GM19035 (cell line): ENCODE data around the gene POU4F3.

Experiments
- ATAC-seq: cut with Tn5 transposase; IDR thresholded peaks from one replicate; pipeline ENCODE4 v1.9.1; 2021; ENCODE audit not compliant: unreplicated experiment

Gene POU4F3

DNA sequence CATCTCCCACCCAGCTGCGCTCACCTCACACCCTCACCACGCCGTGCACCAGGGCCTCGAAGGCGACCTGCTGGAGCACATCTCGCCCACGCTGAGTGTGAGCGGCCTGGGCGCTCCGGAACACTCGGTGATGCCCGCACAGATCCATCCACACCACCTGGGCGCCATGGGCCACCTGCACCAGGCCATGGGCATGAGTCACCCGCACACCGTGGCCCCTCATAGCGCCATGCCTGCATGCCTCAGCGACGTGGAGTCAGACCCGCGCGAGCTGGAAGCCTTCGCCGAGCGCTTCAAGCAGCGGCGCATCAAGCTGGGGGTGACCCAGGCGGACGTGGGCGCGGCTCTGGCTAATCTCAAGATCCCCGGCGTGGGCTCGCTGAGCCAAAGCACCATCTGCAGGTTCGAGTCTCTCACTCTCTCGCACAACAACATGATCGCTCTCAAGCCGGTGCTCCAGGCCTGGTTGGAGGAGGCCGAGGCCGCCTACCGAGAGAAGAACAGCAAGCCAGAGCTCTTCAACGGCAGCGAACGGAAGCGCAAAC lies 1.1 kb downstream of the POU4F3 start:
- ATAC-seq = no peak

DNA sequence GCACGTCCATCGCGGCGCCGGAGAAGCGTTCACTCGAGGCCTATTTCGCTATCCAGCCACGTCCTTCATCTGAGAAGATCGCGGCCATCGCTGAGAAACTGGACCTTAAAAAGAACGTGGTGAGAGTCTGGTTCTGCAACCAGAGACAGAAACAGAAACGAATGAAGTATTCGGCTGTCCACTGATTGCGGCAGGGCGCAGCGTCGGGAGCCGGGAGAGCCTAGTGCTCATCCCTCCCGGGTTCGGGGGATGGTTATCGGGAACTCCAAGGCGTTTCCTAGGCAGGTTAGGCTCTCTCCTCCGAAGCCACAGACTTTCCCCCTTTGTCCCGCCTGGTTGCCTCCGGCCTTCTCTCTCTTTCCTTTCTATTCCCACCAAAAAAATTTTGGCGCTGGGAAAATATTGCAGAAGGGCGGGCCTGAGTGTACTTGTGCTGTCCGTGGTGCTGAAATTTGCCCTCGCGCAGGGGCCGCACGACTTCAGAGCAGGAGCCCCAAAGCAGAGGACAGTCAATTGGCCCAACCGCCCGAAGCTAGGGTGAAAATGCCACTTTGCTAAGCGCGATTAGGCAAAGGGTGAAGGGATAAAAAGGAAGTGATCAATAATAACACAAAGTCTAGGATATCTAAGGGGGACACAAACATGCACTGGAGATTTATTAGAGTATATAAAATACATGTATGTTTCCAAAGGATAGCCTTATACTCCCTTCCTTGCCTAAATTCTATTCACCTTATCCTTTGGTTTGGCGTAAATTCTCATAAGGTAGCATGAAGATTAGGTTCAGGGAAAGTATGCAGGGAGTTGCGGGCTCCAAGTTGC lies 1.8 kb downstream of the POU4F3 start:
- no peak for ATAC-seq

DNA sequence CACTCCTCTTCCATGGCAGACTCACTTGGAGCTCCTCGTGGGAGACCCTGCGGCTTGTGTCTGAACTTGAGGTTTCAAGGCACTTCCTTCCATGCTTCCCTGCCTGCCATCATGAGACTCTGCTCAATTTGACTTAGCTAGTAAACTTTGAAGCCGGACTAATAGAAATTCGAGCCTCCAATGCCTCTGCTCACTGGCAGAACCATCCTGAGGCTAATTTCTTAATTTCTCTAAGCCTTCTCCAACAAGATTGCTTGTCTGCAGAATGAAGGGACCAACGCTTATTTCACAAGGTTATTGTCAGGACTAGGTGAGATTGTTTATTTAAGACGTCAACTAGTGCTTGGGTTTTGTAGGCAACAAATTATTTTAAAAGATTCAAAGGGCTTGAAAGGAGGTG lies 3.2 kb downstream of the POU4F3 start:
- no peak for ATAC-seq

DNA sequence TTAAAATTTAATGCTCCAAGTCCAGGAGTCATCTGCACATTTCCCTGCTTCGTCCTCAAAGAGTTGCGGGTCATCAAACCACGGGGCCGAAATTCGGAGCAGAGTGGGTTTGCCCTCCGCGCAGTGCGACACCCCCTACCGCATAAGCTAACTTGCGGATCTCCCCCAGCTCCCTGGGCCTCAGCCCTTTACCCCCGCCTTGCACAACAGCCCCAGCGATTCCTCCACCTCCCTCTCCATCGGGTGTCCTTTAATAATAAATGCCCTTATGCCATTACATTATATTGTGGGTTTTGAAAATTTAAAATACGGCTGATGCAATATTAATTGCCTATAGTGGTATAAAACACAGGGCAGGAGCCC lies 3.9 kb downstream of the POU4F3 start:
- no peak for ATAC-seq

DNA sequence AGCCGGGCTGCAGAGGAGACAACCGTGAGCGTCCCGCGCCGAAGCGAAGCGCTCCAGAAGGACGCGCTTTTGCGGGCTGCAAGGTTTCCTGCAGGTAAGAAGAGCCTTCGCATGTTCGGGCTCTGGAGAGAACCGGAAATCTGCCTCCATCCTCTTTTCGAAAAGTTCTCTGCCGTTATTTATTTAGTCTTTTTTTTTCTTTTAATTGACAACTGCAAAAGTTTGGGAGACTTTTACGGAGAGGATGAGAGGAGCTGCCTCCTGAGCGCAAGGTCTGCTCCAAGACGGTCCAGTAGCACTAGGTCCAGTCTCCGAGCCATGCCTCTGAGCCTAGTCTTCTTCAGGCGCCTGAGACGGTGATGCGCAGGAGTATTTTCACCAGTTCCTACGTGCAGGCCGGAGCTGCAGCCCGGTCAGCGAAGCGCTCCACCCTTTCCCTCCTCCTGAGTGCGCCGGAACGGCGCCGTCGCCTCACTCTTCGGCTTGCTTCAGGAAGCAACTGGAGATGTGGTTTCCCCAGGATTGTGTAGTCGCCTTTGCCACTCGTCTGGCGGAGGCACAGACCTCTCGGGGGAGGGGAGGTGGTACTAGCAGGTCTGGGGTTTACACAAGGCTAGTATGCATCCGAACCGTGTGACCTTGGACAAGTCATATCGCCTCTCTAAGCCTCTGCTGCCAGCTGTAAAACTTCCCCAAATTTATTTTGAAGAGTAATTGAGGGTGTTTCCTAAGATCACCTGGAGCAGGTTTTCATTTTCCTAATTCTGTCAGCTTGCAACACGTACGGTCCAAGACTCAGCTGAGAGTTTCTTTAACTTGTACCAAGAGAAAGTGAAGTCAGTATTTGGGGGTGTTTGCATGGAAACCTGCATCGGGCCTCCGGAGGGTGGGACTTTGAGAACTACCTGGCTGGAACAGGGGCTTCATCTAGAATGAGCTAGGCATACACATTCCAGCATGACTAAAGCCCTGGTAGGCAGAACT lies 4.5 kb downstream of the POU4F3 start:
- no peak for ATAC-seq

DNA sequence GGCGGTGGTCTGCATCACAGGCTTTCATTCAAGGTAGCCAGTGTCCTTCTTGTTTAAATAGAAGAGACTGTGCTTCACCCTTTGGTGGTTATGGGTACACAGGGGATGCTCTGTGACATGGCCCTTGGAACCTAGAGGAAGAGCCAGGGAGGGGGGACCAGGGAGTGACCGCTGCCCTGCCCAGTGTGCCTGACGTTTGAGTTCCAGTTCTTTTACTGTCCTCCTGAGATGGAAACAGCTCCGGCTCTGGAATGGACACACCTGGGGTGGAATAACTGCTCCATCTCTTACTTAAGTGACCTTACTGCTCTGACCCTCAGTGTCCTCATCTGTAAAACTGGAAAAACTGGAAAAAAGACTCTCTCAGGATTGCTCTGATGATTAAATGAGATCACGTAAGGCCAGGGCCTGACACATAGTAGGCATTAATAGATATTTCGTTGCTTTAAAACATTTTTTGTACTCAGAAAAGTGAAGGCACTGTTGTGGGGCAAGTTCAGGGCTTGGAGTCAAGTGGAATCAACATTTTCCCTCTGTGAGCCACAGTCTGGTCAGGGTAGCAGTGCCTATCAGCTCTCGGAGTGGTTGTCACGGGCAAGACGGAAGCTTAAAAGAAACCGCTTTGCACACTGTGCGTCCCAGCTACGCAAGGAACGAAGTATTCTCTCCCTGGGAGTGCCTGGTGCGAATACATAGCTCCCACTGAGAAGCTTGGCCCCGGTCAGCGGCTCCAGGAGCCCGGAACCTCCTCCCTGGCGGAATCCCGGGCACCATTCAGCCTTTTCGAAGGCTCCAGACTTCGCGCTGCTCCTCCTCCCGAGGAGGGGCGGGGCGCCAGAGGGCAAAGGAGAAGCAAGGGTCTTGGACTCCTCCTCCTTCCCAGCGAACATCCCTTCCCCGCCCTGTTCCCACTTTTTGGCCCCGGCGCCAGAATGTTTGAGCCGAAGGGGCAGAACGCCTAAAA lies 5.8 kb downstream of the POU4F3 start:
- ATAC-seq = no peak

DNA sequence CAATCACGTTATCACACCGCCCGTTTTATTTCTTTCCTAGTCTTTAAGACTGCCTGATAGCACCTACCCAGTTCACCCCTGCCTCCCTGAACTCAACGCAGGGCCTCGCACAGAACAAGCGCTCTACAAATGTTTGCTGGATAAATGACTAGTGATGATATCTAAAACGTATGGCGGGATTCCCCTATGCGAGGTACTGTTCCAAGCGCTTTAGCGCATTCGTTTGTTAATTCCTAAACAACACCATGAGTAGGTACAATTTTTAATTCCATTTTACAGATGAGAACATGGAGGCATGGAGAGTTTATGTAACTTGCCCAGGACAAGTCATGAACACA lies 6.6 kb downstream of the POU4F3 start:
- no peak for ATAC-seq

DNA sequence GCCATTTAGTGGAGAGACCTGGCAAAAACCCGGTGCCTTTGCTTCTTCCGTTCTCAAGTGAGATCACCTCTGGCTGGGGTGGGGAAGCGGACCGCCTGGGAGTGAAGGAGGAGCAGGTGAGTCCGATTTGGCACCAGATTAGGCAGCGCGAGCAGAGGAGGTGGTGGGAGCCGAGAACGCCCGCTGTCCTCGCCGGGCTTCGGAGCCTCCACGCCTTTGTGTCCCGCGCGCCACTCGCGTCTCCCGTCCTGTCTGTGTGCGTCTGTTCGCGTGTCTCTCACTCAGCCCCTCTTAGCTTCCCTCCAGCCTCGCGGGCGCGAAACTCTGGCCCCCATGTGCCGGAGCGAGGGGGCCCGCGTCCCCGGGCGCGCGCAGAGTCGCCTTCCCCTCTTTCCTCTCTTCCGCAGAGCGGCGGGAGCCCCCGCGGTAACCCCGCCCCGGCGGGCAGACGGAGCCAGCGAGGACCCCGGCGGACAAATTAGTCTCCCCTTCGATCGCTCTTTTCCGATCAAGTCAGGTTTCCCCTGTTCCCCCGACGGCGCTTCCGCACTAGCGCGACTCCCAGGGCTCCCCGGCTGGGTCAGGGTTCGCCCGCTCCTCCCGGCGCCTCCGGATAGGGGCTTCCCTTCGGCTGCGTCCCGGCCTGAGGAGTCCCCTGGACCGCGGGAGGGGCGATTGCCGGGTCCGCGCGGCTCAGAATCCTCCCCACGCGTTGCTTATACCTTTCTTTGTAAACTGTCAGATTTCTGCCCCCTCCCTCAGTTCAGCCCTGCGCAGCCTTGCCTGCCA lies 7.1 kb downstream of the POU4F3 start:
- no peak for ATAC-seq

DNA sequence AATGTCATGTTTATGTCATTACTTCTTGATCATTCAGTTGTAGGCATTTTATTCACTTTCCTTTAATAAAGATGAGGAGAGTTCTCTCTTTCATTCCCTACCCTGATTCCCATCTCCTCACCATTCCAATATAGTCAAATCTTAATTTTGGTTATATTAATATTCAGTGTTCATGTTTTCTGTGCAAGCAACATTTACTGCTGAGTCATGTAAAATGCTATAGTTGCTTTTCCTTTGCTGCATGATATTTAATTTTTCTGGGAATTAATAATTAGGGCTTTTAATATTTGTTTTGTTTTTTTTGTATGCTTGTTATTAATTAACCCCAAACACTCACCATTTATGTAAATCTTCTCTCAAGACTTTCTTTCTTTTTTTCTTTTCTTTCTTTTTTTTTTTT lies 18.5 kb downstream of the POU4F3 start:
- no peak for ATAC-seq

DNA sequence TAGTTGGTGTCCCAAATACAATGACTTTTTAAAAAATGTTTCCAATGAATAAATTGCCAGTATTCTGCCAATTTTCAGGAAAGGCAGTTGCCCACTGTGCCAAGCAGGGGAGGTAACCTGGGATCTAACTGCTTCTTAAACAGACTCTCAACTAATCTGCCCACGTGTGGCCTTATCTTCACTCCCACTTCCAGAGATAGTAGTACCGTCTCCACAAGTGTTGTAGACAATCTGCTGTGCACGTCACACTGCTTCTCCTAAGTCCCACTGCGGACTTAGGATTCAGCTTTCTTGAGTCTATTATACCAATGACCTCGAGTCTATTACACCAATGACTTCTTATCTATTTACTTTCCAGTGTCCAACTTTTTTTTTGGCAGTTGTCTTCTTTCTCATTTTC lies 21.2 kb downstream of the POU4F3 start:
- ATAC-seq = no peak

DNA sequence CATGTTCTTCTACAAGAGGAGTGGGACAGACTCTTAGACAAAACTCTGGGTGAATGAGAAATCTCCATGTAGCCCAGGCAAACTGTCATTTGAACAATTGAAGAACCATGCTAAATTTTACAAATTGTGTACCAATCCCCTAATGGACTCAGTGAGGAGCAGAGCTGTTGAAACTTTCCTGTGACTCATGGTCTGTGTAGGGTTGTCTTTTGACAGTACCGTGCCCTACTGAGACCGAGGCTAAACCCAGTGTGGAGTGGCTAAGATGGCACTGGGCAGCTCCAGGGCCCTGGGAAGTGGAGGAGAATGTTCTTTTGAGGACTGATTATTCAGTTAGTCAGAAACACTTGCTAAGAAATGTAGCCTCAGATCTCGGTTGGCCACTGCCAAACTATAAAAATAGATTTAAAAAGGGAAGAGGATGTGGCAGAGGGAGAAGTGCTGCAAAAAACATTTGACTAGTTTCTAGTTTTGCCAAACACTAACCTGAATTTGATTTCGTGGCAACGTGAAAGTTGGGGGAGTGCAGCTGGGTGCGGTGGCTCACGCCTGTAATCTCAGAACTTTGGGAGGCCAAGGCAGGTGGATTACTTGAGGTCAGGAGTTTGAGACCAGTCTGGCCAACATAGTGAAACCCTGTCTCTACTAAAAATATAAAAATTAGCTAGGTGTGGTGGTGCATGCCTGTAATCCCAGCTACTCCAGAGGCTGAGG lies 24.7 kb downstream of the POU4F3 start:
- no peak for ATAC-seq

DNA sequence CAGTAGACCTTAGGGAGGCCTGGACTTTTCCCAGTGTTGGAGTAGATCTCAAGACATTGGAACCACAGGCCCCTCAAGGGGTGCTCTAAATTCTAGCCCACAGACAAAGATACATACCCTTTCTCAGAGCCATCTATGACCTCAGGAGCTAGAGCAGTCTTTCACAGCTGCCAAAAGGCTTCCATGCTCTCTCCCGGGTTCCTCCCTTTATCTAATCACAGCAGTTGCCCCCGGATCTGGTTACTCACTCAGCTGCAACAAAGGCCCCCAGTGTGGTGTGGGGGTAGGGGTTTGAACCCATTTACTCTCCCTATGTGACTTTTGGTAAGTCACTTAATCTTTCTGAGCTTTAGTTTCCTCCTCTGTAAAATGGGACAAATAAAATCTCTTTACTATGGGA lies 27.0 kb downstream of the POU4F3 start:
- ATAC-seq = no peak

DNA sequence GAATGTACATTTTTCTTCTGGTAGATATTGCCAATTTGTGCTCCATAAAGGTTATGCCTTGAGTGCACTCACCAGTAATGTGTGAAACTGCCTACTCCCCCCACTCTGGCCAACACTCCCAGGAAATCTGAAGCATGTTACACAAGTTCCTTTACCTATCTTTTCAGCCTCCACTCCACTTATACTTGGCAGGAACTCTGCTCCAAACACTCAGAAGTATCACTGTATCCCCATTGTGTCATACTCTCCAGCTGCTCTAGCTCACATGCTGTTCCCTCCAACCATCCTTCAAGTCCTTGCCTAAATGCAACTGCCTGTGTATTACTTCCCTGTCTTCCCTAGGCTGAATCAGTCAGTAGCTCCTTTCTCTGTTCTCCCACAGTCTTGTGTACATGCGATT lies 28.3 kb downstream of the POU4F3 start:
- ATAC-seq = no peak

DNA sequence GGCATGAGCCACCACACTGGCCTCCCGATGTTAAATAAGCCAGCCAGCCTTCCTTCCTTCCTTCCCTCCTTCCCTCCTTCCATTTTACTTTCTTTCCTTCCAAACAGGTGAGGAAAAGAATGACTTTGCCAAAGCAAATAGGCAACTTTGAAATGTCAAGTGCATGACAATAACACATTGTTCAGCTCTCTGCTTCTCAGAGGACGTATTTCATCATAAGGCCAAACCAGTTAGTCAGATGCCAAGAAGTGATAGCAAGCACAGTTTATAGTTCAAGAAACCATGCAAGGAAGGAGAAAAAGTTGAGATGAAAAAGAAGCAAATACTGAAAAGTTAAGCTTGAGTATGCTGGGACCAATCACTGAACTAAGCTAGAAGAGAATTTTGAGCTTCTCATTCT lies 29.5 kb downstream of the POU4F3 start:
- ATAC-seq = no peak

DNA sequence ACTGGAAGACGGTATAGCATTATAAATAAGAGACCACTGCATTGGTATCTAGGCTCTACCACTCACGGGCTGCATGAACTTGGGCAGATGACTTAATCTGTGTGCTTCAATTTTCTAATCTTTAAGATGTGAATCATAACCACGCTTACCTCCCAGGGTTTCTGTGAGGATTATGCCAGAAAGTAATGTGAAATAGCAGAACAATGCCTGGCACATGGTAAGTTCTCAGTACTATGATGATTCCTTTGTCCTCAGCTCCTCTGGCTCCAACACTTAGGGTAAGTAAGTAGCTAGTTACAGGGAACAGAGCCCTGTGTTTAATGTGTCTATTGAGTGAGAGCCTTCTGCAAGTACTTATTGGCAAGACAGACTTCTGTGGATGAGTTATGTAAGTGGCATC lies 31.1 kb downstream of the POU4F3 start:
- no peak for ATAC-seq

DNA sequence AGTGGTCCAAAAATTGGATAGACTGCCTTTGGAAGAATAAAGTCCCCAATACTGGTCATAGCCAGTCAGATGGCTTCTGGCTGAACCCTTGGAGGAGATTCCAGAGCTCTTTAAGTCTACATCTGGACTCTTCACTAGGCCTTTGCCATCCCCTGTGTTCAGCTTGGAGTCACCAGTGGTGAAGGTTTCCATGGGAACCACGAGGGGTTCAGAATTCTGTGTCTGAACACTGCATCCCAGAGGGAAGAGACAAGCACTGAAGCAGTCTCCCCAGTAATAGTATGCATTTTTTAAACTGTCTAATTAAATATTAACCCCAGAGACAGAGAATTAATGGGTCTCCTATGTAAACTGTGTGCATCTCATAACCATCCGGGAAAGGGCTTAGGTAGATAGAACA lies 38.2 kb downstream of the POU4F3 start:
- ATAC-seq = no peak

DNA sequence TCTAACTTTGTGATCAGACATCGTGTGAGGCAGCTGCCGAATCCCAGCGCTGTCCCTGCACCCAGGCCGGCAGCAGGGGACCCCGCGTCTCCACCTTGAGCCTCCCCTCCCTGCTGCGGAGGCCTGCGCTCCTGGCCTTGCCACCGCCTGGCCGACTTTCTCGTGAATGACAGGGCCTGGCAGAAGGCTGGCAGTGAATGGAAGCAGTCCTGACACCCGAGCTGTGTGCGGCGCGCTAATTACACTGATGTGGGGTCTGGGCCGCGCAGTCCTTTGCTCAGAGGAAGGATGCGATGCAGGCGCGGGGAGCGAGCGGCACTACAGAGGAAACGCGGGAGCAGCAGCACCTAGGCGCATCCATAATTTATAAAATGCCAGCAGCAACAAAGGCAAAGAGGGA lies 40.3 kb downstream of the POU4F3 start:
- ATAC-seq = no peak

DNA sequence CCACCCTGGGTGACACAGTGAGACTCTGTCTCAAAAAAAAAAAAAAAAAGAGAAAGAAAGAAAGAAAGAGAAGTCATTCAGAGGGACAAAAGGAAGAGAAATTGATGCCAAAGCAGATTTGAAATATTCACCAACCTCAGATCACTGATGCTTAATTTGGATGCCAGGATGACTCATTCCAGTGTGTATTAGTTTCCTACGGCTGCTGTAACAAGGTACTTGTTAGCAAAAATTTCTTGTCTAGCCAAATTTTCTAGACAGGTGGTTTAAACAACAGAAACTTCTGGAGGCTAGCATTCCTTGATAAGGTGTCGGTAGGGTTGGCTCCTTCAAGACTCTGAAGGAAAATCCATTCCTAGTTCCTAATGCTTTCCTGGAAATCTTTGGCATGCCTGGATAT lies 42.1 kb downstream of the POU4F3 start:
- ATAC-seq = no peak

DNA sequence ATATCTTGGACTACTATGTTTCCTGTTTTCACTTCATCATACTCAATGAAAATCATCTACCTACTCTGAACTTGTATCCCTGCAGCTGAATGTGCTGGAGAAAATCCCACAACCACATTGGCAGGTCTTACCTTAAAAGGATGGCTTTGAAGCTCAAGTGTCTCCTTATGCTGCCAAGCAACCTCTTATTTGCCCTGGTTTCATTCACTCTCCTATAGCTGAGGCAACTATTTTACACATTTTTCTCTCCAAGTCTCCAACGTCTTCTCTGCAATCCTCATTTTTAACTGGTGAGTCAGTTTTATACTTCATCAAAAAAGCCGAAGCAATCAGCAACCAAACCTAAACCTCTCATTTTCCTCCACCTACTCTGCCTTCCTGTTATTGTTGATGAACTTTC lies 49.7 kb downstream of the POU4F3 start:
- no peak for ATAC-seq
